MM.1S (cell line): ENCODE measurements around the gene NID2.

Experiments used
- DNase-seq: peaks from one replicate; pipeline ENCODE4 v3.0.0-alpha.2; 2015
- H2AFZ ChIP-seq: fragments of 300-600 bp; sonication (generic); 2 replicates; pipeline ENCODE4 v1.6.0; 2016; ENCODE audit warnings: antibody characterized with exemption, low read length
- H3F3A ChIP-seq: fragments of 300-600 bp; sonication (generic); 2 replicates; pipeline ENCODE4 v1.6.1; 2016; ENCODE audit warnings: mild to moderate bottlenecking, antibody characterized with exemption, low read length, moderate library complexity, mixed read lengths; ENCODE audit not compliant: insufficient read depth
- H3K27ac ChIP-seq: fragments of 300-600 bp; sonication (generic); 2 replicates; pipeline ENCODE4 v1.5.1; 2016; ENCODE audit warnings: mild to moderate bottlenecking, low read length
- H3K27me3 ChIP-seq: fragments of 300-600 bp; sonication (generic); replicated peaks from 2 replicates; pipeline ENCODE4 v1.6.0; 2016; ENCODE audit warnings: low read length; ENCODE audit not compliant: insufficient read depth
- H3K36me3 ChIP-seq: fragments of 300-600 bp; sonication (generic); replicated peaks from 2 replicates; pipeline ENCODE4 v1.6.1; 2016; ENCODE audit warnings: mild to moderate bottlenecking, low read length, mixed read lengths; ENCODE audit not compliant: insufficient read depth
- H3K4me1 ChIP-seq: fragments of 300-600 bp; sonication (generic); 2 replicates; pipeline ENCODE4 v1.6.1; 2016; ENCODE audit warnings: low read length, mixed read lengths
- H3K4me2 ChIP-seq: fragments of 300-600 bp; sonication (generic); 2 replicates; pipeline ENCODE4 v1.6.0; 2016; ENCODE audit warnings: low read depth, low read length
- H3K4me3 ChIP-seq: fragments of 300-600 bp; sonication (generic); 2 replicates; pipeline ENCODE4 v1.5.1; 2016; ENCODE audit warnings: low read length, mixed read lengths
- H3K79me2 ChIP-seq: fragments of 300-600 bp; sonication (generic); 2 replicates; pipeline ENCODE4 v1.6.1; 2016; ENCODE audit warnings: mixed run types, low read length, mixed read lengths
- H3K9ac ChIP-seq: fragments of 300-600 bp; sonication (generic); 2 replicates; pipeline ENCODE4 v1.6.1; 2016; ENCODE audit warnings: low read length, mixed read lengths
- H3K9me2 ChIP-seq: fragments of 300-600 bp; sonication (generic); replicated peaks from 2 replicates; pipeline ENCODE4 v1.6.1; 2016; ENCODE audit warnings: mild to moderate bottlenecking, low read length, mixed read lengths; ENCODE audit not compliant: insufficient read depth
- H3K9me3 ChIP-seq: fragments of 300-600 bp; sonication (generic); replicated peaks from 2 replicates; pipeline ENCODE4 v1.6.1; 2016; ENCODE audit warnings: mild to moderate bottlenecking, low read length, mixed read lengths; ENCODE audit not compliant: insufficient read depth
- H4K20me1 ChIP-seq: fragments of 300-600 bp; sonication (generic); 2 replicates; pipeline ENCODE4 v1.6.1; 2016; ENCODE audit warnings: mild to moderate bottlenecking, low read length, moderate library complexity, mixed read lengths; ENCODE audit not compliant: insufficient read depth
- CTCF ChIP-seq: fragments of 300-600 bp; sonication (generic); IDR thresholded peaks from 2 replicates; pipeline ENCODE4 v1.5.1; 2016; ENCODE audit warnings: antibody characterized with exemption, low read length, mixed read lengths
- EZH2 ChIP-seq: fragments of 300-600 bp; sonication (generic); optimal IDR thresholded peaks from 2 replicates; pipeline ENCODE3; 2017; ENCODE audit warnings: low read depth, mild to moderate bottlenecking, antibody characterized with exemption, low read length, mixed read lengths
- EZH2phosphoT487 ChIP-seq: fragments of 300-600 bp; sonication (generic); IDR thresholded peaks from 2 replicates; pipeline ENCODE4 v1.6.1; 2018; ENCODE audit warnings: antibody characterized with exemption, low read length

NID2 gene

GRCh38 chr14:52053044-52053443, 15.8 kb downstream of the NID2 start:
- Histone ChIP-seq H3K9ac (no peak overlapping the region), H3K9me2 (no peaks in the 10 kb centered on the region), H3K27me3 (no peaks in the 10 kb centered on the region), H3K4me2 (no peak overlapping the region), H3K4me3 (no peak overlapping the region), H3K36me3 (no peaks in the 10 kb centered on the region), H3F3A (no peaks in the 10 kb centered on the region), H2AFZ (no peak overlapping the region), H4K20me1 (no peaks in the 10 kb centered on the region), H3K27ac (no peak overlapping the region), H3K79me2 (no peaks in the 10 kb centered on the region), H3K9me3 (no peaks in the 10 kb centered on the region), H3K4me1 (no peaks in the 10 kb centered on the region)
- no peak for DNase-seq
- TF ChIP-seq EZH2 (no peak), CTCF (no peak), EZH2phosphoT487 (no peak)

GRCh38 chr14:52052288-52052943, 16.4 kb downstream of the NID2 start:
- Histone ChIP-seq H3K9ac (no peak overlapping the region), H3K79me2 (no peaks in the 10 kb centered on the region)

GRCh38 chr14:52051871-52052270, 17.0 kb downstream of the NID2 start:
- no peak overlapping the region for H3K9ac ChIP-seq
- no peaks in the 10 kb centered on the region for H3F3A ChIP-seq
- H3K36me3 ChIP-seq: no peaks in the 10 kb centered on the region
- H3K4me2 ChIP-seq: no peak overlapping the region
- no peak for TF ChIP-seq EZH2phosphoT487
- no peak for TF ChIP-seq EZH2
- TF ChIP-seq CTCF: no peak
- H2AFZ ChIP-seq: no peak overlapping the region
- no peaks in the 10 kb centered on the region for H3K9me3 ChIP-seq
- H3K9me2 ChIP-seq: no peaks in the 10 kb centered on the region
- H3K4me3 ChIP-seq: no peak overlapping the region
- no peak for DNase-seq
- H3K79me2 ChIP-seq: no peaks in the 10 kb centered on the region
- no peaks in the 10 kb centered on the region for H4K20me1 ChIP-seq
- no peak overlapping the region for H3K27ac ChIP-seq
- H3K4me1 ChIP-seq: no peaks in the 10 kb centered on the region
- no peaks in the 10 kb centered on the region for H3K27me3 ChIP-seq

More at GRCh38 chr14:52052288-52052943, 16.4 kb downstream of the NID2 start:
- Histone ChIP-seq H3K4me1 (no peaks in the 10 kb centered on the region), H3K36me3 (no peaks in the 10 kb centered on the region), H2AFZ (no peak overlapping the region), H3K4me3 (no peak overlapping the region), H3K4me2 (no peak overlapping the region), H3K27ac (no peak overlapping the region), H4K20me1 (no peaks in the 10 kb centered on the region), H3K9me3 (no peaks in the 10 kb centered on the region), H3K27me3 (no peaks in the 10 kb centered on the region), H3F3A (no peaks in the 10 kb centered on the region), H3K9me2 (no peaks in the 10 kb centered on the region)
- TF ChIP-seq CTCF: no peak
- TF ChIP-seq EZH2: no peak
- no peak for TF ChIP-seq EZH2phosphoT487
- no peak for DNase-seq
